Measurements from ENCODE around the gene SYT10.
"Not testable (repeated sequence)": the region's sequence is repeated elsewhere in the genome, so short reads cannot be mapped to it uniquely, and the experiment has no call there.

Gene SYT10

GRCh38 chr12:33427071-33427470 is 12.5 kb downstream of the SYT10 start:
- Histone ChIP-seq H3K79me1 (ENCODE audit: low read depth, low read length) (peaks cover 1% of the 10 kb centered on the region), H2AK5ac (ENCODE audit: low read depth, low read length) (no peak overlapping the region), H3K4me3 (ENCODE audit: low read length in 2 of 2) (no peak overlapping the region), H3K18ac (ENCODE audit: low read length) (no peak overlapping the region), H3K23ac (ENCODE audit: low read depth, low read length, poor library complexity) (no peak overlapping the region), H3K36me3 (replicated peaks in 1 of 2; ENCODE audit: control insufficient read depth in 2 of 2, insufficient read depth in 2 of 2, low read length in 2 of 2) (peaks cover 0 to 26% of the 10 kb centered on the region in 2 donors), H4K91ac (ENCODE audit: low read depth, low read length, poor library complexity) (no peak overlapping the region), H3K4ac (ENCODE audit: low read length) (no peak overlapping the region), H3K9ac (ENCODE audit: low read depth, low read length, poor library complexity) (no peak overlapping the region), H3K4me2 (ENCODE audit: insufficient read depth, low read length, poor library complexity, severe bottlenecking) (no peak overlapping the region), H2AFZ (ENCODE audit: low read length) (no peak overlapping the region), H2BK12ac (ENCODE audit: low read length) (no peak overlapping the region), H3K14ac (ENCODE audit: low read length) (no peak overlapping the region), H3K9me3 (replicated peaks in 1 of 2; ENCODE audit: control insufficient read depth in 2 of 2, insufficient read depth in 1 of 2, low read depth in 1 of 2, low read length in 2 of 2) (no peaks in the 10 kb centered on the region), H2BK120ac (ENCODE audit: low read depth, low read length) (no peak overlapping the region), H2BK15ac (ENCODE audit: low read length) (no peak overlapping the region), H3K27ac (replicated peaks; ENCODE audit: low read length) (no peak overlapping the region), H3K4me1 (ENCODE audit: control insufficient read depth in 2 of 2, insufficient read depth in 1 of 2, low read depth in 1 of 2, low read length in 2 of 2) (no peaks in the 10 kb centered on the region), H3K27me3 (ENCODE audit: control insufficient read depth in 3 of 3, insufficient read depth in 3 of 3, low read depth in 1 of 3, low read length in 3 of 3) (no peaks in the 10 kb centered on the region), H4K8ac (ENCODE audit: low read depth, low read length) (no peak overlapping the region), H2BK5ac (ENCODE audit: low read length) (no peak overlapping the region)
- no peak for DNase-seq (ENCODE audit: low spot score)
- no CpG with 5 or more reads among the region's 2 CpGs for WGBS, 2 donors (ENCODE audit: extremely low coverage in 2 of 2, insufficient read length in 2 of 2, insufficient replicate concordance in 1 of 2)

- H3K14ac ChIP-seq (ENCODE audit: low read length) = no peak overlapping the region
- H3K9me3 ChIP-seq (replicated peaks in 1 of 2; ENCODE audit: control insufficient read depth in 2 of 2, insufficient read depth in 1 of 2, low read depth in 1 of 2, low read length in 2 of 2) = no peaks in the 10 kb centered on the region
- no peak overlapping the region for H2BK15ac ChIP-seq (ENCODE audit: low read length)
- H2BK120ac ChIP-seq (ENCODE audit: low read depth, low read length) = no peak overlapping the region
- H3K18ac ChIP-seq (ENCODE audit: low read length) = no peak overlapping the region
- H2AK5ac ChIP-seq (ENCODE audit: low read depth, low read length) = no peak overlapping the region
- peaks cover 1% of the 10 kb centered on the region for H3K79me1 ChIP-seq (ENCODE audit: low read depth, low read length)
- peaks cover 0 to 29% of the 10 kb centered on the region in 2 donors for H3K36me3 ChIP-seq (replicated peaks in 1 of 2; ENCODE audit: control insufficient read depth in 2 of 2, insufficient read depth in 2 of 2, low read length in 2 of 2)
- H3K4me3 ChIP-seq (ENCODE audit: low read length in 2 of 2) = no peak overlapping the region
- WGBS, 2 donors (ENCODE audit: extremely low coverage in 2 of 2, insufficient read length in 2 of 2, insufficient replicate concordance in 1 of 2) = no CpG with 5 or more reads among the region's 1 CpG
- H3K23ac ChIP-seq (ENCODE audit: low read depth, low read length, poor library complexity) = no peak overlapping the region
- H4K8ac ChIP-seq (ENCODE audit: low read depth, low read length) = no peak overlapping the region
- H4K91ac ChIP-seq (ENCODE audit: low read depth, low read length, poor library complexity) = no peak overlapping the region
- no peak overlapping the region for H2AFZ ChIP-seq (ENCODE audit: low read length)
- no peaks in the 10 kb centered on the region for H3K27me3 ChIP-seq (ENCODE audit: control insufficient read depth in 3 of 3, insufficient read depth in 3 of 3, low read depth in 1 of 3, low read length in 3 of 3)
- no peak overlapping the region for H2BK5ac ChIP-seq (ENCODE audit: low read length)
- H3K27ac ChIP-seq (replicated peaks; ENCODE audit: low read length) = no peak overlapping the region
- H3K4ac ChIP-seq (ENCODE audit: low read length) = no peak overlapping the region
- H3K4me1 ChIP-seq (ENCODE audit: control insufficient read depth in 2 of 2, insufficient read depth in 1 of 2, low read depth in 1 of 2, low read length in 2 of 2) = no peaks in the 10 kb centered on the region
- no peak overlapping the region for H3K9ac ChIP-seq (ENCODE audit: low read depth, low read length, poor library complexity)
- H3K4me2 ChIP-seq (ENCODE audit: insufficient read depth, low read length, poor library complexity, severe bottlenecking) = no peak overlapping the region
- H2BK12ac ChIP-seq (ENCODE audit: low read length) = no peak overlapping the region
- DNase-seq (ENCODE audit: low spot score) = no peak
Measured at GRCh38 chr12:33423706-33424105, 15.9 kb downstream of the SYT10 start.

GRCh38 chr12:33412410-33412809 is 27.2 kb downstream of the SYT10 start:
- not testable (repeated sequence) for H3K4me3 ChIP-seq (ENCODE audit: low read length in 2 of 2); H3K4me2 ChIP-seq (ENCODE audit: insufficient read depth, low read length, poor library complexity, severe bottlenecking); H3K27me3 ChIP-seq (ENCODE audit: control insufficient read depth in 3 of 3, insufficient read depth in 3 of 3, low read depth in 1 of 3, low read length in 3 of 3); H2BK120ac ChIP-seq (ENCODE audit: low read depth, low read length); H4K8ac ChIP-seq (ENCODE audit: low read depth, low read length); H3K14ac ChIP-seq (ENCODE audit: low read length); H2BK5ac ChIP-seq (ENCODE audit: low read length); H3K4me1 ChIP-seq (ENCODE audit: control insufficient read depth in 2 of 2, insufficient read depth in 1 of 2, low read depth in 1 of 2, low read length in 2 of 2); H4K91ac ChIP-seq (ENCODE audit: low read depth, low read length, poor library complexity); H3K9ac ChIP-seq (ENCODE audit: low read depth, low read length, poor library complexity); H3K4ac ChIP-seq (ENCODE audit: low read length); DNase-seq (ENCODE audit: low spot score); H2AFZ ChIP-seq (ENCODE audit: low read length); H3K36me3 ChIP-seq (replicated peaks in 1 of 2; ENCODE audit: control insufficient read depth in 2 of 2, insufficient read depth in 2 of 2, low read length in 2 of 2); H3K9me3 ChIP-seq (replicated peaks in 1 of 2; ENCODE audit: control insufficient read depth in 2 of 2, insufficient read depth in 1 of 2, low read depth in 1 of 2, low read length in 2 of 2); H2BK15ac ChIP-seq (ENCODE audit: low read length); H3K23ac ChIP-seq (ENCODE audit: low read depth, low read length, poor library complexity); H2AK5ac ChIP-seq (ENCODE audit: low read depth, low read length); H2BK12ac ChIP-seq (ENCODE audit: low read length); H3K27ac ChIP-seq (replicated peaks; ENCODE audit: low read length); H3K79me1 ChIP-seq (ENCODE audit: low read depth, low read length); H3K18ac ChIP-seq (ENCODE audit: low read length)
- no CpG with 5 or more reads among the region's 6 CpGs for WGBS, 2 donors (ENCODE audit: extremely low coverage in 2 of 2, insufficient read length in 2 of 2, insufficient replicate concordance in 1 of 2)

- H3K27me3 ChIP-seq (ENCODE audit: control insufficient read depth in 3 of 3, insufficient read depth in 3 of 3, low read depth in 1 of 3, low read length in 3 of 3) = no peaks in the 10 kb centered on the region
Measured at GRCh38 chr12:33383503-33383902, 56.1 kb downstream of the SYT10 start.

More at GRCh38 chr12:33383503-33383902, 56.1 kb downstream of the SYT10 start:
- Histone ChIP-seq H3K9me3 (replicated peaks in 1 of 2; ENCODE audit: control insufficient read depth in 2 of 2, insufficient read depth in 1 of 2, low read depth in 1 of 2, low read length in 2 of 2) (no peaks in the 10 kb centered on the region), H3K4ac (ENCODE audit: low read length) (no peak overlapping the region), H3K14ac (ENCODE audit: low read length) (no peak overlapping the region), H2BK120ac (ENCODE audit: low read depth, low read length) (no peak overlapping the region), H2BK15ac (ENCODE audit: low read length) (no peak overlapping the region), H2AFZ (ENCODE audit: low read length) (no peak overlapping the region), H4K91ac (ENCODE audit: low read depth, low read length, poor library complexity) (no peak overlapping the region), H3K4me3 (ENCODE audit: low read length in 2 of 2) (no peak overlapping the region), H3K4me2 (ENCODE audit: insufficient read depth, low read length, poor library complexity, severe bottlenecking) (no peak overlapping the region), H3K9ac (ENCODE audit: low read depth, low read length, poor library complexity) (no peak overlapping the region), H3K79me1 (ENCODE audit: low read depth, low read length) (no peaks in the 10 kb centered on the region), H2BK5ac (ENCODE audit: low read length) (no peak overlapping the region), H2AK5ac (ENCODE audit: low read depth, low read length) (no peak overlapping the region), H3K23ac (ENCODE audit: low read depth, low read length, poor library complexity) (no peak overlapping the region), H2BK12ac (ENCODE audit: low read length) (no peak overlapping the region), H3K27ac (replicated peaks; ENCODE audit: low read length) (no peak overlapping the region), H4K8ac (ENCODE audit: low read depth, low read length) (no peak overlapping the region), H3K18ac (ENCODE audit: low read length) (no peak overlapping the region), H3K4me1 (ENCODE audit: control insufficient read depth in 2 of 2, insufficient read depth in 1 of 2, low read depth in 1 of 2, low read length in 2 of 2) (no peaks in the 10 kb centered on the region), H3K36me3 (replicated peaks in 1 of 2; ENCODE audit: control insufficient read depth in 2 of 2, insufficient read depth in 2 of 2, low read length in 2 of 2) (peaks cover 0 to 5% of the 10 kb centered on the region in 2 donors)
- WGBS, 2 donors (ENCODE audit: extremely low coverage in 2 of 2, insufficient read length in 2 of 2, insufficient replicate concordance in 1 of 2) = no CpG with 5 or more reads among the region's 4 CpGs
- DNase-seq (ENCODE audit: low spot score) = no peak
